Measurements from ENCODE around the gene PRG2.

PRG2 gene

GRCh38 chr11:57396744-57397143 lies 6.3 kb upstream of the PRG2 start:
- no peak for DNase-seq (ENCODE audit: low read depth in 2 of 2)

- no peak for DNase-seq (ENCODE audit: low read depth in 2 of 2)
Observed at GRCh38 chr11:57395905-57396623, 5.6 kb upstream of the PRG2 start.

GRCh38 chr11:57394203-57394965 lies 3.9 kb upstream of the PRG2 start:
- no peak for DNase-seq (ENCODE audit: low read depth in 2 of 2)

DNA sequence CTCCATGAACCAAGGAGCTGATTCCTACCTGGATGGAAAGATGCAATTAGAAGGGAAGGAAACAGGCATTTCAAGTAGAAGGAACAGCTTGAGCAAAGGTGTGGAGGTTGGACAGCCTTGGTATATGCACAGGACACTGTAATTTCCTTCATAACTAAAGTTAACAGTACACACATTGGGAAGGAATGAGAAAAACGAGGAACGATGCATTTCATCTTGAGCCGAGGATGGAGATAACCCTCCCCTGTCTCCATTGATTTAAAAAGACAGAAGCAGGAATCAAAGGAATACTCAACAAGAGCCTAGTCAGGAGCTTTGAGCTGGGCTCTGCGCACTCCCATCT lies 2.3 kb upstream of the PRG2 start:
- DNase-seq (ENCODE audit: low read depth in 2 of 2) = no peak

DNA sequence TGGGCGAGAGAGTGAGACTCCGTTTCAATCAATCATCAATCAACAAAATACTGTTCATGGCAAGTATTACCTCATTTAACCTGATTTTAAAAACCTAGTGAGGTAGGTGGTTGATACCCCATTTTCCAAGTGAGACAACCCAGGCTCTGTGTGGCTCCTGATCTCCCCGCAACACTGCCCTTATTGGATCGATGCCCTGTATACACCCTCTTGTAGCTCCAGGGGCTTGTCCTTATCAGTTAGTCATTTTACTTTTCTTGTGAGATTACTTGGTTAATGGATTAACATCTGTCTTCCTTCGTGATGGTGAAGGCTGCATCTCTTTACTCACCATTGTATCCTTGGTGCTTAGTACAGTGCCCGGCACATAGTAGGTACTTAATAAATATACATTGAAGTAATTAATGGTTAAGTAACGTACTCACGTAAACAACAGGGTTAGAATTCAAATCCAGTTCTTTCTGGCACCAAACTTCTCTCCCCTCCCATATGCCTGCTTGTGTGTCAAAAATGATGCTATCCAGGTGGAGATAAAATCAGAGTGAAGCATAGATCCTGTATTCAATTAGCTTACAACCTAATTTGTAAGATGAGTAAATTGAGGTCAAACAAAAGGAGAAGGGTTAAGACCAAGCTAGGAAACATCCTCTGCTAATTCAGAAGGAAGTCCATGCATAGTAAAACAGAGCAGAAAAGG lies 1.8 kb upstream of the PRG2 start:
- DNase-seq (ENCODE audit: low read depth in 2 of 2) = no peak

DNA sequence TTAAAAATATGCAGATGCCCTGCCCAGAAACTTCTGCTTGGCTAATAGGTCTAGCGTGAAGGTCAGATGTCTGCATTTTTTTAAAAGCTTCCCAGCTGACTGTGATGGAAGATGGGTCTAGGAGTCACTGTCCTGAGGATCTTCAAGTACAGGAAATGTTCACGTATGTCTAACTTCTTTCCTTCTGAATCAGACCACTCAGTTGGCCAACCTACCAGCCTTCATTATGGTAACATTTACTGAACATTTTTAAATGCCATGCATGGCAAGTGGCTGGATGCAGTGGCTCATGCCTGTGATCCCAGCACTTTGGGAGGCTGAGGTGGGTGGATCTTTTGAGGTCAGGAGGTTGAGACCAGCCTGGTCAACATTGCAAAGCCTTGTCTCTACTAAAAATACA lies 1.1 kb upstream of the PRG2 start:
- no peak for DNase-seq (ENCODE audit: low read depth in 2 of 2)

DNA sequence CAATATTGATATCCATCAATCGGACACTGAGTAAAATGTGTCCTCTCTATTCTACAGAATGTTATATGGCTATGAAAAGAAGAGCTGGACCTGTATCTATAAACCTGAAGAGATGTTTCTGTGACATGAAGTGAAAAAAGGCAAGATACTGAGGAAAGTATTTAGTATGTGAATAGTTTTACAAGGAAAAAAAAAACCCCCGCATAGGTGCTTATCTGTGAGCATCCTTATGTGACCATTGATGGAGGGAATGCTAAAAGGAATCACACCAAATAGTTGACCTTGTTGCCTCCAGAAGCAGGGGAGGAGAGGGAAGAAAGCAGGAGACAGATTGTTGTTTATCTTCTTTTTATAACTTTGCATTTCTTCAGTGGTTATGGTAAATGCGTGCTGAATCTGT lies 661 bp upstream of the PRG2 start:
- no peak for DNase-seq (ENCODE audit: low read depth in 2 of 2)

DNA sequence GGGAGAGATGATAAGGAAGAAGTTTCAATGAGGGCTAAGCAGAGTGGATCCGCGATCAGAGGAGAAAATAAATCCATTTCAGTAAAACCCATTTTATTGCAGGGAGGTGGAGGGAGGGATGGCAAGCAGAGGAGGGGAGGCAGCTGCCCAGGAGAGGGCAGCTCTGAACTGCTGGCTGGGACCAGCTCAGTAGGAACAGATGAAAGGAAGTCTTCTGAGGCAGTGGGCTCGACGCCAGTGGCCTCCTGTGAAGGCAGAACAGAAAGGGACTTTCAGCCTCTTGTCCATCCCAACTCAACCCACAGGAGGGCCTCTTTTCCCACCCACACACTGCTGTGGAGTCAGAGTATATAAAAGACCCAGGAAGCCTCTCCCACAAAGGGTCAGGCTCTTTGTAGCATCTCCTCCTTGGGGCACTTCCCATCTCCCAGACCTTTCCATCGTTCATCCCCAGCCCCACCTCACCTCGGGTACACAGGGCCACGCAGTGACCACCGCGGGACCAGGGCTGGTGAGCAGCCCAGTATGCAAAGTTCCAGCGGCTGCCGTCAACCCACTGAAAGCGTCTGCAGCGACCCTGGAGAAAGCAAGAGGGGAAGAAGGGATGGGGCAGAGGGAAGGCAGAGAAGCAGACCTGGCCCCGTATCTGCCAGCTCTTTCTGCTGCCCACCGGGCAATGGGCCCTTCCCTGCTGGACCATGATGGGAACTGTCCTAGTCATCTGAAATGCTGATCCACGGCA lies 3.0 kb downstream of the PRG2 start:
- DNase-seq (ENCODE audit: low read depth in 2 of 2) = no peak

- DNase-seq (ENCODE audit: low read depth in 2 of 2) = no peak
Observed at GRCh38 chr11:57386178-57386940, 4.1 kb downstream of the PRG2 start.

DNA sequence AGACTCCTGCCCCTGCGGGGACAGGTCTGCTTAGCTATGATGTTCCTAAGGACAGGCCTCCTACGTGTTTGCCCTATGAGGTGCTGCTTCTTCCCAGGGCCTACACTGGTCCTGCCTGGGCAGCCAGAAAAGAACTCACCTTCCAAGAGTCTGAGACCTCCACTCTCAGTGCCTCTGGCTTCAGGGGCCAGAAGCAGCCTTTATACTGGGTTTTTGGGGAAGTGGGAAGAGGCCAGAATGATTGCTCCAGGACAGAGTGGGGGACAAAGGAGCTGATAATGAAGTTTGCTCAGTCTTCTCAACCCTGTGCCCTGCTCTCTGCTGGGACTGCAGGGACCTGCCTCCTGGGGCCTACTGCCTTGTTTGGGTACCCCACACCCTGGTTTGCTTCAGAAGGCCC lies 9.5 kb downstream of the PRG2 start, which contains the start of gene PRG3:
Gene PRG3 (minus strand): TSS at position 176 of the 400 bp plus-strand sequence. CDS start 442 bp downstream, outside the sequence.
- DNase-seq (ENCODE audit: low read depth in 2 of 2) = no peak

GRCh38 chr11:57379732-57380131 lies 10.7 kb downstream of the PRG2 start:
- no peak for DNase-seq (ENCODE audit: low read depth in 2 of 2)

DNA sequence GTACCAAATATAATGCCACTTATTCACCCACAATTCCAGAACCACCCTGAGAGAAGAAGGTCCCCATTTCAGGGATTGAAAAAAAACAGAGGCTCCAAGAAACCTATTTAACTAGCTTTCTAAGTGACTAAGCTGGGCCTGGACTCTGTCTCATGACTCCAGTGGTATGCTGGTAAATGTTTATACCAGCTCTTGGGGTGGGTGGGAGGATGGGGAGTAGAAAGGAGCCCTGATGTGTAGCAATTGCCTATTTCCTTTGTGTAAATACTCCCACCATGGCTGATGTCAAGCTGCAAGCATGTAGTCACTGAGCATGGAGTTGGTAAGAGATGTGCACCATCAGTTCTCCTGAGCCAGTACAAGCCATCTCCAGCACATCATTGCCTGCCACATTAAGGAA lies 12.3 kb downstream of the PRG2 start:
- no peak for DNase-seq (ENCODE audit: low read depth in 2 of 2)

DNA sequence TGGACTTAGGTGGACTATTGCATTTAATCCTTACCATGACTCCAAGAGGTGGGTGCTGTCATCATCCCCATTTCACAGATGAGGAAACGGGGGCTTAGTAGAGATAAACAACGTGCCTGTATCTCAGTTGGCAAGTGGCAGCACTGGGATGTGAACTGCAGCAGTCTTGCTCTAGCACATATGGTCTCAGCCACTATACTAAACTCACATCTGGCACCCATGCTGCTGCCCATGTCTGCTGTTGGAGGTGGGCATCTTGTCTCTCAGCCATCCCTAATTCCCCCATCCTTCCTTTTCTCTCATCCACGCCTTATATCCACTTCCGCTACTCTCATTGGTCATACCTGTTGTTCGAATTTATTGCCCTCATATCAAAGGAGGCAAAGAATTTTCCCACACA lies 13.3 kb downstream of the PRG2 start:
- no peak for DNase-seq (ENCODE audit: low read depth in 2 of 2)

DNA sequence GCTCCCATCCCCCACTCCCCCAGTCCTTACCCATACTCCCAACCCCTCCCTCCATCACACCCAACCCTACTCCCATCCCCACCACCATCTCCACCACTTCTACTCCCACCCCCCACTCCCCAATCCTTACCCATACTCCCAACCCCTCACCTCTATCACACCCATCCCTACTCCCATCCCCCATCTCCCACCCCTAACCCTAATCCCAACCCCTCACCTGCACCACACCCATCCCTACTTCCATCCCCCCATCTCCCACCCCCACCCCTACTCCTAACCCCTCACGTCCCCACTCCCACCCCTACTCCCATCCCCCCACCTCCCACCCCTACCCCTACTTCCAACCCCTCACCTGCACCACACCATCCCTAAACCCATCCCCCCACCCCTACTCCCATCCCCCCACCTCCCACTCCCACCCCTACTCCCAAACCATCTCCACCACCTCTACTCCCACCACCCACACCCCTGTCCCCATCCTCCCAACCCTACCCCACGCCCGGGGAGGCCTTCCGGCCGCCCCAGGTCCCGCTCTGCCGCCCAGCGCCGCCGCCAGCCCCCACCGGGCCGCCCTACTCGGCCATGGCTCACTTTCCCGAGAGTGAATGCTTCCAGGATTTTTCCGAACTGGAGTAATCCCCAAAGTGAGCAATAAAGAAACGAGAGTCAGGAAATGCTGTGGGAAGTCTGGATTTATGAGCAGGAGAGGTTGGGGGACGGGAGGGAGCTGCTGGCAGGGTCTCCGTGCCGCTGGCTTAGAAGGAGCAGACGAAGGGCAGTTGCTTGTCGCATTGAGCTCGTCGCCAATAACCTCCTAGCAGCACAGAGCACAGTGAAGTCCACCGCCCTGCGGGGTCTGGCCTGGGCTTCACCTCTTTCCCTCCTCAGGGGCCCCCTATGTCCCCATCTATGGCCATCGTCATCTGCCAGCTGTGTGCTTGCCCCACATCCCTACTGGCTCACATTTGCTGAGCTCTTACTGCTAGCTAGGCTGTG lies 14.1 kb downstream of the PRG2 start:
- no peak for DNase-seq (ENCODE audit: low read depth in 2 of 2)

DNA sequence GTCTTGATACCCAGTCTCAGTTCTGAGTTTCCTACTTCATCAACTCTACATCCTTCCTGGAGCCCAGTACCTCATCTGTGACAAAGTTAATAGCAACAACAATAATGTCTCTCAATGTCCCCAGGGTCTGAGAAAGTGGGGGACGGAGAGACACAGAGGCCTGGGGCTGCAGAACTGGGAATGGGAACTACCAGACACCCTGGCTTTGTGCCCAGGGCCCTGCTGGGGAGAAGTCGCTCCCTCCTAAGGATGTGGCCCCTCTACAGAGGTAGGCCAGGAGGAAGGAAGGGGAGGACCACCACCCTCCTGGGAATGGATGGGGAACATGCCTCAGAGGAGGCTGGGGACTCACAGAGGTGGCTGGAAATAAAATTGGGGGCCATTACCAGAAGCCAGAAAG lies 15.0 kb downstream of the PRG2 start:
- DNase-seq (ENCODE audit: low read depth in 2 of 2) = no peak

DNA sequence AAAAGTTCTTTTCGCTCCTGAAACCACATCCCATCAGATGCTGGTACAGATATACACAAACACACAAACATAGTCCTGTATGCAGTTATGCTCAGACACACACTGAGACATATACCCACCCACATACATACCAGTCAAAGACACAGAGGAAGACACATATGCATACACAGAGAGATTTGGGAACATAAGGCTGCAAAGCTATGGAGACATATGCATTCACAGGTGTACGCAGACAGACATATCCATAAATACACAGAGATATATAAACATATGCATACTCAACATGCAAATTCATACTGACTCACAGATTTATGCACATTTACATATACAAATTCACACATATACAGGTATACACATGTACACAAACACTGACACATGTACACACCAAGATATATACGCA lies 15.5 kb downstream of the PRG2 start:
- no peak for DNase-seq (ENCODE audit: low read depth in 2 of 2)

DNA sequence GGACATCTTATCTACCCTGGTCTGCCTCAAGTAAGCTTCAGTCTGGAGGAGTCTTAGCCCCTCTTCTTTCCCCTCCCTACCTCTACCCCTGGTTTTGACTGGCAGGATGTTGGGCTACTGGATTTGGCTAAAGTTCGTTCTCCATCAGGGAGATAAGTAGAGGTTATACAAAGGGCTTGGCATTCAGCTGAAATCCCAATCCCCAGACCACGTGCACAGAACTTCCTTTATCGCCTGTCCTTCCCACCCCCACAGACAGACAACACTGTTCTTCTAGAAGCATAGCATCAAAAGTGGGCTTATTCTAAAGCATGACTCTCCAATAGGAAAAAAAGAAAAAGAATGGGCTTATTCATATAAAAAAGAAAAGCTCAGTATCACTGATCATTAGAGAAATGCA lies 17.3 kb downstream of the PRG2 start:
- no peak for DNase-seq (ENCODE audit: low read depth in 2 of 2)

DNA sequence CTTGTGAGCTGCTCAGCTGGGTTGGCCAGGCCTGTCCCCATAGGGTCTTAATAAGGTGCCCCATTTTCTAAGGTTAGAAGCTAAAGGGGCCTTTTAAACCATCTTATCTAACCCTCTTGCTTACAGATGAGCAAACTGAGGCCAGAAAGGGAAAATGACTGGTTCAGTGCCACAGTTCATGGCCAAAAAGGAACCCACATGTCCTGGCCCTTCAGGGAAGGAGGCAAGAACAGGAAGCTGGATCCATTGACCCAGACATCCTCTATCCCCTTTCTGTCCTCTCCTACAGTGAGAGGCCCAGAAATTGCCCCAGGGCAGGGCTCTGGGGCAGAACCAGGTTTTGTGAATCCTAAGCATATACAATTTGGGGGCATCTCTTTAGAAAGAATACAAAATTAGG lies 19.5 kb downstream of the PRG2 start:
- DNase-seq (ENCODE audit: low read depth in 2 of 2) = no peak

- DNase-seq (ENCODE audit: low read depth in 2 of 2) = no peak
Observed at GRCh38 chr11:57370251-57370650, 20.2 kb downstream of the PRG2 start.

- no peak for DNase-seq (ENCODE audit: low read depth in 2 of 2)
Observed at GRCh38 chr11:57368845-57369232, 21.6 kb downstream of the PRG2 start.

Data from stimulated activated CD4-positive, alpha-beta T cell treated with anti-CD3 and anti-CD28 coated beads, Interleukin-15, amount 100 ng/mL, for 48 hours (primary cell).